ENCODE data around the gene OTOF.

GRCh38 chr2:26465981-26466471 is 11.9 kb downstream of the OTOF start:
- TF ChIP-seq RAD21 (IDR thresholded peaks at IDR 0.05; ENCODE audit: low read length), result no peak
- no peak for TF ChIP-seq EP300 (IDR thresholded peaks at IDR 0.05; ENCODE audit: borderline replicate concordance in 1 of 2, low read depth in 1 of 2, low read length in 1 of 2)
- TF ChIP-seq CTCF (IDR thresholded peaks at IDR 0.05), result no peak
- TF ChIP-seq RCOR1 (IDR thresholded peaks at IDR 0.05; ENCODE audit: low read length), result no peak
- no peak for TF ChIP-seq SIN3A (IDR thresholded peaks at IDR 0.05; ENCODE audit: borderline replicate concordance, low read depth, low read length)
- no peak for TF ChIP-seq ELF1 (IDR thresholded peaks at IDR 0.05)
- no peak for TF ChIP-seq RXRA (IDR thresholded peaks at IDR 0.05; ENCODE audit: borderline replicate concordance, low read depth)
- no peak for TF ChIP-seq MAX (IDR thresholded peaks at IDR 0.05; ENCODE audit: low read depth)
- TF ChIP-seq FOXJ3 (CRISPR knock-in tag; IDR thresholded peaks at IDR 0.05), result no peak
- no peak for TF ChIP-seq TCF12 (IDR thresholded peaks at IDR 0.05)
- TF ChIP-seq YY1 (IDR thresholded peaks at IDR 0.05; ENCODE audit: low read depth), result no peak

All from SK-N-SH (cell line).